GM19463 (cell line): ENCODE data around the gene ABR.
"Not testable (repeated sequence)": the region's sequence is repeated elsewhere in the genome, so short reads cannot be mapped to it uniquely, and the experiment has no call there.

Source experiments
- ATAC-seq: cut with Tn5 transposase; IDR thresholded peaks from one replicate; pipeline ENCODE4 v1.9.1; 2021; ENCODE audit warnings: mild to moderate bottlenecking, moderate library complexity; ENCODE audit not compliant: unreplicated experiment

Gene ABR

GRCh38 chr17:1202291-1202690 is 22.5 kb upstream of the ABR start:
- no peak for ATAC-seq

GRCh38 chr17:1201132-1201702 is 21.4 kb upstream of the ABR start:
- no peak for ATAC-seq

- ATAC-seq, result not testable (repeated sequence)
These were observed 19.5 kb upstream of the ABR start for GRCh38 chr17:1199271-1199743.

- ATAC-seq, result no peak
These were observed 18.2 kb upstream of the ABR start for GRCh38 chr17:1197781-1198490.

- no peak for ATAC-seq
These were observed 17.6 kb upstream of the ABR start for GRCh38 chr17:1197379-1197778.

- ATAC-seq, result no peak
These were observed 17.2 kb upstream of the ABR start for GRCh38 chr17:1196946-1197345.

- no peak for ATAC-seq
These were observed 13.3 kb upstream of the ABR start for GRCh38 chr17:1192911-1193699.

- ATAC-seq, result no peak
These were observed 11.1 kb upstream of the ABR start for GRCh38 chr17:1190751-1191331.

GRCh38 chr17:1188812-1189504 is 9.2 kb upstream of the ABR start:
- no peak for ATAC-seq

GRCh38 chr17:1186923-1187771 is 7.4 kb upstream of the ABR start:
- ATAC-seq, result no peak

GRCh38 chr17:1186214-1186820 is 6.5 kb upstream of the ABR start:
- no peak for ATAC-seq

- ATAC-seq, result peak; percentile 44
These were observed 3.5 kb upstream of the ABR start for GRCh38 chr17:1183171-1183873.

- no peak for ATAC-seq
These were observed 3.0 kb upstream of the ABR start for GRCh38 chr17:1182811-1183170.

GRCh38 chr17:1181753-1182137 is 2.0 kb upstream of the ABR start:
- ATAC-seq, result no peak

GRCh38 chr17:1180958-1181752 is 1.4 kb upstream of the ABR start:
- ATAC-seq, result no peak

- no peak for ATAC-seq
These were observed 516 bp downstream of the ABR start for GRCh38 chr17:1179112-1179817.

- ATAC-seq, result no peak
These were observed 2.6 kb downstream of the ABR start for GRCh38 chr17:1177016-1177700.
